ENCODE results near the gene SLC25A11.

DNA sequence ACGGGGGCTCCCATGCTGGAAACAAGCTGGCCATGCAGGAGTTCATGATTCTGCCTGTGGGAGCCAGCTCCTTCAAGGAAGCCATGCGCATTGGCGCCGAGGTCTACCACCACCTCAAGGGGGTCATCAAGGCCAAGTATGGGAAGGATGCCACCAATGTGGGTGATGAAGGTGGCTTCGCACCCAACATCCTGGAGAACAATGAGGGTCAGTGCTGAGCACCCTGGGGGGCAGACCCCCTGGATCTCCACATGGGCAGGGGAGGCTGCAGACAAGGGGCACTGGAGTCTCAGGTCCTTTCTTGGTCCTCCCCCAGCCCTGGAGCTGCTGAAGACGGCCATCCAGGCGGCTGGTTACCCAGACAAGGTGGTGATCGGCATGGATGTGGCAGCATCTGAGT is 15.2 kb upstream of the SLC25A11 start:
- TF ChIP-seq, protein P1, sequence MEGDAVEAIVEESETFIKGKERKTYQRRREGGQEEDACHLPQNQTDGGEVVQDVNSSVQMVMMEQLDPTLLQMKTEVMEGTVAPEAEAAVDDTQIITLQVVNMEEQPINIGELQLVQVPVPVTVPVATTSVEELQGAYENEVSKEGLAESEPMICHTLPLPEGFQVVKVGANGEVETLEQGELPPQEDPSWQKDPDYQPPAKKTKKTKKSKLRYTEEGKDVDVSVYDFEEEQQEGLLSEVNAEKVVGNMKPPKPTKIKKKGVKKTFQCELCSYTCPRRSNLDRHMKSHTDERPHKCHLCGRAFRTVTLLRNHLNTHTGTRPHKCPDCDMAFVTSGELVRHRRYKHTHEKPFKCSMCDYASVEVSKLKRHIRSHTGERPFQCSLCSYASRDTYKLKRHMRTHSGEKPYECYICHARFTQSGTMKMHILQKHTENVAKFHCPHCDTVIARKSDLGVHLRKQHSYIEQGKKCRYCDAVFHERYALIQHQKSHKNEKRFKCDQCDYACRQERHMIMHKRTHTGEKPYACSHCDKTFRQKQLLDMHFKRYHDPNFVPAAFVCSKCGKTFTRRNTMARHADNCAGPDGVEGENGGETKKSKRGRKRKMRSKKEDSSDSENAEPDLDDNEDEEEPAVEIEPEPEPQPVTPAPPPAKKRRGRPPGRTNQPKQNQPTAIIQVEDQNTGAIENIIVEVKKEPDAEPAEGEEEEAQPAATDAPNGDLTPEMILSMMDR (conservative IDR thresholded peaks at IDR 0.05 in 1 of 2, IDR thresholded peaks at IDR 0.05 in 1 of 2; ENCODE audit: low read depth in 1 of 2, low read length in 2 of 2), result no peak
- no peak for TF ChIP-seq EZH2 (IDR thresholded peaks at IDR 0.05; ENCODE audit: low read length, missing control alignments)

Measured in fibroblast of lung (primary cell).